Activated CD4-positive, alpha-beta T cell treated with anti-CD3 and anti-CD28 coated beads for 36 hours (primary cell): Measurements from ENCODE around the gene POLD3. TPM values are rescaled to one million over a fixed set of nuclear protein-coding genes. Genes with fewer than 3 reads are reported as not detected.
"Not testable (repeated sequence)": the region's sequence is repeated elsewhere in the genome, so short reads cannot be mapped to it uniquely, and the experiment has no call there.

ENCODE experiments used
- ATAC-seq: fragments of 200-7000 bp; cut with Tn5 transposase; one replicate; pipeline ENCODE4 v1.10.0; 2021; ENCODE audit warnings: mild to moderate bottlenecking, moderate library complexity
- CTCF ChIA-PET: fragments of 350-600 bp; sonication (Branson Sonifier 250); formaldehyde crosslinking; loops from one replicate; lab custom pipeline; 2021; ENCODE audit warnings: antibody characterized with exemption; lab: Charles Lee
- POLR2A ChIA-PET: fragments of 350-600 bp; sonication (Branson Sonifier 250); formaldehyde crosslinking; loops from one replicate; lab custom pipeline; 2021; ENCODE audit warnings: antibody characterized with exemption, inconsistent platforms; lab: Charles Lee
- DNase-seq: peaks from one replicate; pipeline ENCODE4 v3.0.0-alpha.2; 2020
- H3K27ac Mint-ChIP-seq: one replicate; pipeline ENCODE4 v1.8.0; 2021; ENCODE audit warnings: mixed read lengths
- H3K27me3 Mint-ChIP-seq: one replicate; pipeline ENCODE4 v1.8.0; 2021; ENCODE audit warnings: mixed read lengths
- H3K36me3 Mint-ChIP-seq: one replicate; pipeline ENCODE4 v1.8.0; 2021; ENCODE audit warnings: low read depth, mixed read lengths
- H3K4me1 Mint-ChIP-seq: one replicate; pipeline ENCODE4 v1.8.0; 2021; ENCODE audit warnings: mixed read lengths
- H3K4me3 Mint-ChIP-seq: one replicate; pipeline ENCODE4 v1.8.0; 2021; ENCODE audit warnings: mild to moderate bottlenecking, moderate library complexity, mixed read lengths
- H3K9me3 Mint-ChIP-seq: one replicate; pipeline ENCODE4 v1.8.0; 2021; ENCODE audit warnings: low read depth, mixed read lengths
- intact Hi-C, 2 experiments: fragments of 100-400 bp; cut with DNase I in 1 of 2; cut with micrococcal nuclease in 1 of 2; formaldehyde crosslinking; loops; one replicate each; pipeline versions ENCODE4 v1.14.2 to v1.15.1; 2022 to 2024; cut with DNase I, micrococcal nuclease
- total RNA-seq, 2 experiments: library from RNA; stranded (reverse); gene quantifications; one replicate each; pipeline ENCODE4 v1.2.3, GENCODE V29; 2021

POLD3 gene
- total RNA-seq, 2 experiments from 2014 or later, result 70.0 to 79.8 TPM

GRCh38 chr11:74654976-74655375 is 62.6 kb downstream of the POLD3 start:
- intact Hi-C loops, result no loop called here

GRCh38 chr11:74659124-74659523 is 66.7 kb downstream of the POLD3 start:
- ATAC-seq, H3K4me1 Mint-ChIP-seq, H3K4me3 Mint-ChIP-seq, intact Hi-C loops, H3K9me3 Mint-ChIP-seq, CTCF ChIA-PET, H3K27me3 Mint-ChIP-seq, POLR2A ChIA-PET, H3K27ac Mint-ChIP-seq, DNase-seq: not testable (repeated sequence)
- H3K36me3 Mint-ChIP-seq, result peaks cover 56% of the 10 kb centered on the region

More at GRCh38 chr11:74654976-74655375, 62.6 kb downstream of the POLD3 start:
- DNase-seq, result no peak
- ChIA-PET CTCF (interaction anchor here (1.5 kb wide), 1 partner anchor 15 kb away, joined by 4 read pairs; no protein-coding TSS in a partner anchor), POLR2A (no interaction called here)
- Mint-ChIP-seq H3K4me3 (no peak overlapping the region), H3K27ac (no peak overlapping the region), H3K9me3 (peaks cover 10% of the 10 kb centered on the region), H3K36me3 (peaks cover 68% of the 10 kb centered on the region), H3K4me1 (no peaks in the 10 kb centered on the region), H3K27me3 (no peaks in the 10 kb centered on the region)
- ATAC-seq, result no peak

- H3K27ac Mint-ChIP-seq, result no peak overlapping the region
- H3K36me3 Mint-ChIP-seq, result peaks cover 41% of the 10 kb centered on the region
- no peak overlapping the region for H3K4me3 Mint-ChIP-seq
- no peaks in the 10 kb centered on the region for H3K27me3 Mint-ChIP-seq
- DNase-seq (no peak), ATAC-seq (no peak)
- H3K4me1 Mint-ChIP-seq, result no peaks in the 10 kb centered on the region
- intact Hi-C loops, result no loop called here
- ChIA-PET POLR2A (no interaction called here), CTCF (no interaction called here)
- peaks cover 10% of the 10 kb centered on the region for H3K9me3 Mint-ChIP-seq
Measured at GRCh38 chr11:74662487-74663103, 70.2 kb downstream of the POLD3 start.

- CTCF ChIA-PET, result no interaction called here
- Mint-ChIP-seq H3K9me3 (peaks cover 7% of the 10 kb centered on the region), H3K36me3 (peaks cover 34% of the 10 kb centered on the region), H3K27me3 (no peaks in the 10 kb centered on the region), H3K4me1 (no peaks in the 10 kb centered on the region), H3K27ac (no peak overlapping the region), H3K4me3 (no peak overlapping the region)
- POLR2A ChIA-PET, result no interaction called here
- ATAC-seq, result no peak
- intact Hi-C loops, result no loop called here
- no peak for DNase-seq
Measured at GRCh38 chr11:74663315-74663714, 70.9 kb downstream of the POLD3 start.

- H3K4me1 Mint-ChIP-seq, result no peaks in the 10 kb centered on the region
- ChIA-PET POLR2A (no interaction called here), CTCF (interaction anchor here (1.1 to 1.3 kb wide), 2 partner anchors 15 to 33 kb away, joined by 4 to 5 read pairs; no protein-coding TSS in a partner anchor)
- ATAC-seq (no peak), DNase-seq (no peak)
- H3K27ac Mint-ChIP-seq, result no peak overlapping the region
- H3K4me3 Mint-ChIP-seq, result no peak overlapping the region
- intact Hi-C loops, result no loop called here
- no peaks in the 10 kb centered on the region for H3K9me3 Mint-ChIP-seq
- H3K27me3 Mint-ChIP-seq, result no peaks in the 10 kb centered on the region
- H3K36me3 Mint-ChIP-seq, result no peaks in the 10 kb centered on the region
Measured at GRCh38 chr11:74669211-74670160, 77.1 kb downstream of the POLD3 start.

- ATAC-seq (no peak), DNase-seq (no peak)
- no peaks in the 10 kb centered on the region for H3K4me1 Mint-ChIP-seq
- ChIA-PET CTCF (interaction anchor here (1.1 to 1.3 kb wide), 2 partner anchors 15 to 32 kb away, joined by 4 to 5 read pairs; no protein-coding TSS in a partner anchor), POLR2A (no interaction called here)
- no peaks in the 10 kb centered on the region for H3K36me3 Mint-ChIP-seq
- no peaks in the 10 kb centered on the region for H3K27me3 Mint-ChIP-seq
- intact Hi-C loops, result no loop called here
- no peak overlapping the region for H3K27ac Mint-ChIP-seq
- H3K4me3 Mint-ChIP-seq, result no peak overlapping the region
- H3K9me3 Mint-ChIP-seq, result no peaks in the 10 kb centered on the region
Measured at GRCh38 chr11:74670171-74670570, 77.8 kb downstream of the POLD3 start.

GRCh38 chr11:74671520-74672196 is 79.3 kb downstream of the POLD3 start:
- Mint-ChIP-seq H3K4me3 (no peak overlapping the region), H3K4me1 (no peaks in the 10 kb centered on the region), H3K36me3 (no peaks in the 10 kb centered on the region), H3K9me3 (no peaks in the 10 kb centered on the region), H3K27me3 (no peaks in the 10 kb centered on the region), H3K27ac (no peak overlapping the region)
- intact Hi-C loops, result no loop called here
- ChIA-PET CTCF (no interaction called here), POLR2A (no interaction called here)
- DNase-seq (no peak), ATAC-seq (no peak)

GRCh38 chr11:74672332-74672955 is 80.1 kb downstream of the POLD3 start:
- ATAC-seq (no peak), DNase-seq (no peak)
- Mint-ChIP-seq H3K36me3 (no peaks in the 10 kb centered on the region), H3K27ac (no peak overlapping the region), H3K27me3 (no peaks in the 10 kb centered on the region), H3K9me3 (no peaks in the 10 kb centered on the region), H3K4me1 (no peaks in the 10 kb centered on the region), H3K4me3 (no peak overlapping the region)
- intact Hi-C loops, result no loop called here
- CTCF ChIA-PET, result interaction anchor here (1.6 kb wide), 1 partner anchor 30 kb away, joined by 3 read pairs; no protein-coding TSS in a partner anchor
- POLR2A ChIA-PET, result no interaction called here

- ChIA-PET POLR2A (no interaction called here), CTCF (interaction anchor here (1.6 kb wide), 1 partner anchor 29 kb away, joined by 3 read pairs; no protein-coding TSS in a partner anchor)
- Mint-ChIP-seq H3K36me3 (no peaks in the 10 kb centered on the region), H3K4me1 (no peaks in the 10 kb centered on the region), H3K4me3 (no peak overlapping the region), H3K9me3 (no peaks in the 10 kb centered on the region), H3K27me3 (no peaks in the 10 kb centered on the region), H3K27ac (no peak overlapping the region)
- DNase-seq (no peak), ATAC-seq (no peak)
- intact Hi-C loops, result no loop called here
Measured at GRCh38 chr11:74672956-74673692, 80.7 kb downstream of the POLD3 start.

- Mint-ChIP-seq H3K4me3 (no peak overlapping the region), H3K9me3 (no peaks in the 10 kb centered on the region), H3K36me3 (no peaks in the 10 kb centered on the region), H3K27me3 (no peaks in the 10 kb centered on the region), H3K4me1 (no peaks in the 10 kb centered on the region), H3K27ac (no peak overlapping the region)
- DNase-seq (no peak), ATAC-seq (no peak)
- intact Hi-C loops, result no loop called here
- ChIA-PET POLR2A (no interaction called here), CTCF (interaction anchor here (1.6 kb wide), 1 partner anchor 28 kb away, joined by 3 read pairs; no protein-coding TSS in a partner anchor)
Measured at GRCh38 chr11:74673693-74674360, 81.4 kb downstream of the POLD3 start.
